ENCODE data around the gene ARHGAP26. TPM values are rescaled to one million over a fixed set of nuclear protein-coding genes. Genes with fewer than 3 reads are reported as not detected.

The ARHGAP26 gene
- total RNA-seq, 1 donor from 2014 or later: 14.1 TPM

GRCh38 chr5:143143973-143144372 lies 373.8 kb downstream of the ARHGAP26 start:
- H3K4me3 Mint-ChIP-seq (ENCODE audit: unreplicated experiment): no peak overlapping the region
- TF ChIP-seq CTCF (IDR thresholded peaks at IDR 0.05): no peak
- no peaks in the 10 kb centered on the region for H3K36me3 Mint-ChIP-seq (ENCODE audit: unreplicated experiment)
- DNase-seq (ENCODE audit: extremely low spot score, unreplicated experiment): no peak
- H3K4me1 Mint-ChIP-seq (ENCODE audit: unreplicated experiment): peaks cover 20% of the 10 kb centered on the region
- H3K27ac Mint-ChIP-seq (ENCODE audit: unreplicated experiment): no peak overlapping the region
- no peaks in the 10 kb centered on the region for H3K27me3 Mint-ChIP-seq (ENCODE audit: unreplicated experiment)
- no peaks in the 10 kb centered on the region for H3K9me3 Mint-ChIP-seq (ENCODE audit: unreplicated experiment)

GRCh38 chr5:143145243-143146160 lies 375.3 kb downstream of the ARHGAP26 start:
- peaks cover 20% of the 10 kb centered on the region for H3K4me1 Mint-ChIP-seq (ENCODE audit: unreplicated experiment)
- DNase-seq (ENCODE audit: extremely low spot score, unreplicated experiment): no peak
- no peaks in the 10 kb centered on the region for H3K27me3 Mint-ChIP-seq (ENCODE audit: unreplicated experiment)
- H3K27ac Mint-ChIP-seq (ENCODE audit: unreplicated experiment): peak overlapping the region; percentile 5
- TF ChIP-seq CTCF (IDR thresholded peaks at IDR 0.05): no peak
- H3K36me3 Mint-ChIP-seq (ENCODE audit: unreplicated experiment): no peaks in the 10 kb centered on the region
- no peaks in the 10 kb centered on the region for H3K9me3 Mint-ChIP-seq (ENCODE audit: unreplicated experiment)
- no peak overlapping the region for H3K4me3 Mint-ChIP-seq (ENCODE audit: unreplicated experiment)

GRCh38 chr5:143146161-143146560 lies 376.0 kb downstream of the ARHGAP26 start:
- H3K36me3 Mint-ChIP-seq (ENCODE audit: unreplicated experiment): no peaks in the 10 kb centered on the region
- no peaks in the 10 kb centered on the region for H3K27me3 Mint-ChIP-seq (ENCODE audit: unreplicated experiment)
- no peak overlapping the region for H3K27ac Mint-ChIP-seq (ENCODE audit: unreplicated experiment)
- H3K4me1 Mint-ChIP-seq (ENCODE audit: unreplicated experiment): peaks cover 18% of the 10 kb centered on the region
- no peak overlapping the region for H3K4me3 Mint-ChIP-seq (ENCODE audit: unreplicated experiment)
- peaks cover 5% of the 10 kb centered on the region for H3K9me3 Mint-ChIP-seq (ENCODE audit: unreplicated experiment)
- no peak for DNase-seq (ENCODE audit: extremely low spot score, unreplicated experiment)
- no peak for TF ChIP-seq CTCF (IDR thresholded peaks at IDR 0.05)

- peaks cover 5% of the 10 kb centered on the region for H3K9me3 Mint-ChIP-seq (ENCODE audit: unreplicated experiment)
- no peak for DNase-seq (ENCODE audit: extremely low spot score, unreplicated experiment)
- H3K4me3 Mint-ChIP-seq (ENCODE audit: unreplicated experiment): no peak overlapping the region
- no peak overlapping the region for H3K27ac Mint-ChIP-seq (ENCODE audit: unreplicated experiment)
- peaks cover 18% of the 10 kb centered on the region for H3K4me1 Mint-ChIP-seq (ENCODE audit: unreplicated experiment)
- no peaks in the 10 kb centered on the region for H3K27me3 Mint-ChIP-seq (ENCODE audit: unreplicated experiment)
- TF ChIP-seq CTCF (IDR thresholded peaks at IDR 0.05): no peak
- H3K36me3 Mint-ChIP-seq (ENCODE audit: unreplicated experiment): no peaks in the 10 kb centered on the region
These were observed 377.2 kb downstream of the ARHGAP26 start for GRCh38 chr5:143147383-143147782.

GRCh38 chr5:143147902-143148301 lies 377.7 kb downstream of the ARHGAP26 start:
- Mint-ChIP-seq H3K27me3 (ENCODE audit: unreplicated experiment) (no peaks in the 10 kb centered on the region), H3K4me3 (ENCODE audit: unreplicated experiment) (no peak overlapping the region), H3K4me1 (ENCODE audit: unreplicated experiment) (peaks cover 21% of the 10 kb centered on the region), H3K9me3 (ENCODE audit: unreplicated experiment) (peaks cover 5% of the 10 kb centered on the region), H3K36me3 (ENCODE audit: unreplicated experiment) (no peaks in the 10 kb centered on the region), H3K27ac (ENCODE audit: unreplicated experiment) (no peak overlapping the region)
- no peak for DNase-seq (ENCODE audit: extremely low spot score, unreplicated experiment)
- no peak for TF ChIP-seq CTCF (IDR thresholded peaks at IDR 0.05)

All from osteocyte (in vitro differentiated cells).